Mononuclear cell (primary cell): Measurements from ENCODE around the gene ALB. TPM values are rescaled to one million over a fixed set of nuclear protein-coding genes. Genes with fewer than 3 reads are reported as not detected.

ENCODE experiments used
- H3K27me3 ChIP-seq: 2 replicates; pipeline ENCODE4 v1.6.0; 2011; ENCODE audit warnings: low read length, control low read depth; ENCODE audit not compliant: insufficient read depth
- H3K4me1 ChIP-seq: 2 replicates; pipeline ENCODE4 v1.5.1; 2011; ENCODE audit warnings: mild to moderate bottlenecking, low read length, control low read depth; ENCODE audit not compliant: insufficient read depth
- H3K4me3 ChIP-seq: 2 replicates; pipeline ENCODE4 v1.5.1; 2011; ENCODE audit warnings: mild to moderate bottlenecking, low read length, moderate library complexity
- H3K9me3 ChIP-seq: 2 replicates; pipeline ENCODE4 v1.5.1; 2011; ENCODE audit warnings: low read depth, mild to moderate bottlenecking, control low read depth, low read length
- total RNA-seq: library from RNA; depleted of rRNA; stranded (reverse); fragments of >200 nt; gene quantifications from one replicate; pipeline ENCODE4 v1.2.3, GENCODE V29; 2012

Gene ALB
- total RNA-seq, 1 donor: 0.31 TPM

GRCh38 chr4:73446336-73446938 is 42.4 kb downstream of the ALB start:
- no peaks in the 10 kb centered on the region for H3K4me1 ChIP-seq

GRCh38 chr4:73447671-73448070 is 43.6 kb downstream of the ALB start:
- no peaks in the 10 kb centered on the region for H3K27me3 ChIP-seq
- H3K4me3 ChIP-seq: no peak overlapping the region
- no peaks in the 10 kb centered on the region for H3K9me3 ChIP-seq
- no peaks in the 10 kb centered on the region for H3K4me1 ChIP-seq

More at GRCh38 chr4:73446336-73446938, 42.4 kb downstream of the ALB start:
- Histone ChIP-seq H3K4me3 (no peak overlapping the region), H3K9me3 (no peaks in the 10 kb centered on the region), H3K27me3 (no peaks in the 10 kb centered on the region)

DNA sequence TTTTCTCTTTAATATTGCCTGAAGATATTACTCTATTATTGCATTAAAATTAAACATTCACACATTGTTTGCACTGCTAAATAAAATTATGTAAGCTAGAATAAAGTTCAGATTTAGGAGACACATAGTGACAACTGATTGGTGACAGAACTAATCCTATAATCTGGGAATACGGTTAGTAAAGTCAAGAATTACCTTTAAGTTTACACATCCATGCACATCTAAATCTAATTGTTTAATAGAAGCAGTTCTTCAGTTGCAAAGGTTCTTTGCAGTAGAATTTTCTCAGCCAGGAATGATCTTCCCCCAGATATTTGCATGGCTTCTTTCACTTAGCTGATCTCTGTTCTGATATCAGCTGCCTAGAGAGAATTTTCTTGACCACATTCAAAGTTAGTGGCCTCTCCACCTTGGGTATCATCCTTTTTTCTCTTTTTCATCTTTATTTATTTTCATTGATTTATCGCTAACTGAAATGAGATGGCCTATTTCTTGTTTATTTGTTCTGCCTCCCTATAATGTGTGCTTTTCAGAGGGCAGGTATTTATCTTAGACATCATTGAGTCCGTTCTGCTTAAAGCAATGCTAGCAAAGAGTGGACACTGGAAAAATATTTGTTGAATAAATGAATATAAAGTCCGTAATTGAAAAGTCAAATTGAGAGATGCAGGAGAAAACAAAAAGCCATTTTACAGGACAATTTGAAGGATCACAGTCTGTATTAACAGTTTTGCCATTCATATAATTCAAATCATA is 44.5 kb downstream of the ALB start:
- H3K9me3 ChIP-seq: no peaks in the 10 kb centered on the region
- H3K27me3 ChIP-seq: no peaks in the 10 kb centered on the region
- no peaks in the 10 kb centered on the region for H3K4me1 ChIP-seq
- no peak overlapping the region for H3K4me3 ChIP-seq

GRCh38 chr4:73450398-73451004 is 46.4 kb downstream of the ALB start:
- H3K4me1 ChIP-seq: no peaks in the 10 kb centered on the region
- H3K4me3 ChIP-seq: no peak overlapping the region
- no peaks in the 10 kb centered on the region for H3K27me3 ChIP-seq
- no peaks in the 10 kb centered on the region for H3K9me3 ChIP-seq

GRCh38 chr4:73451404-73451803 is 47.3 kb downstream of the ALB start:
- Histone ChIP-seq H3K4me3 (no peak overlapping the region), H3K9me3 (no peaks in the 10 kb centered on the region), H3K27me3 (no peaks in the 10 kb centered on the region), H3K4me1 (no peaks in the 10 kb centered on the region)

GRCh38 chr4:73451981-73452747 is 48.1 kb downstream of the ALB start:
- H3K4me3 ChIP-seq: no peak overlapping the region

DNA sequence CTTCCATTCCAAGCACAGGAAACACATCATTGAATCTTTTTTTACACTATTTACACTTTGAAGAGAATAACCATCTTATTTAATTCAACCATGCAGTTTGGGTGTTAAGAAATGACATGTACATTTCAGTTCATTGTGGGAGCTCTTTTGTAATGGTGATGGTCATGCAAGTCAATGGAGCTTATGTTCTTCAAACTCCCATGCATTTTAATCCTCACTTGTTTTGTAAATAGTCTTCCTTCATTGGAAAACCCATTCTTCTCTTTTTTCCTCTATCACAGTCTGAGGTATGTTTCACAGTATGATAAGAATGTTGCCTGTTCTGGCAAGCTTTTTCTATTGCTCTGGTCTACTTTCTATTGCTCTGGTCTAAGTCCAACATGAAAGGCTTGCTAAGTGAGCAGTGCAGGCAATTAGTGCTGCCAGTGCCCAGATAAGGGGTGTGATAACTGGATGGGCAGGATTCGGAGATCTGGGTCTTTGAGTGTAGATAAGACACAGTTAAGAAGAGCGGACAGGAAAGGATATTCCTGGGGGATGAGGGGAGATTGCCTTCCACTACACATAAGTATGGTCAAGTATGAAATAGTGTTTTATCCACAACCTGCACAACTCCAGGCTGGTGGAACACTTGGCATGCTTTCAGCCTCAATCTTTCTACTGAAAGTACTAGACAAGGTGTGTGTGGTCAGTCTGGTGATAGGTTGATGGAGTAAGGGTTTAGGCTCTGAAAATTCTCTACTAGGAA is 49.0 kb downstream of the ALB start:
- Histone ChIP-seq H3K27me3 (no peaks in the 10 kb centered on the region), H3K4me1 (no peaks in the 10 kb centered on the region)

More at GRCh38 chr4:73451981-73452747, 48.1 kb downstream of the ALB start:
- H3K4me1 ChIP-seq: no peaks in the 10 kb centered on the region
- H3K9me3 ChIP-seq: no peaks in the 10 kb centered on the region
- H3K27me3 ChIP-seq: no peaks in the 10 kb centered on the region

GRCh38 chr4:73453701-73454005 is 49.6 kb downstream of the ALB start:
- H3K4me1 ChIP-seq: no peaks in the 10 kb centered on the region
- no peak overlapping the region for H3K4me3 ChIP-seq
- no peaks in the 10 kb centered on the region for H3K9me3 ChIP-seq
- no peaks in the 10 kb centered on the region for H3K27me3 ChIP-seq

More for the DNA sequence above, 49.0 kb downstream of the ALB start:
- Histone ChIP-seq H3K4me3 (no peak overlapping the region), H3K9me3 (no peaks in the 10 kb centered on the region)

GRCh38 chr4:73454920-73455319 is 50.8 kb downstream of the ALB start:
- Histone ChIP-seq H3K9me3 (no peaks in the 10 kb centered on the region), H3K4me1 (no peaks in the 10 kb centered on the region), H3K4me3 (no peak overlapping the region), H3K27me3 (no peaks in the 10 kb centered on the region)

GRCh38 chr4:73456177-73457022 is 52.3 kb downstream of the ALB start:
- H3K9me3 ChIP-seq: no peaks in the 10 kb centered on the region
- no peaks in the 10 kb centered on the region for H3K27me3 ChIP-seq
- no peaks in the 10 kb centered on the region for H3K4me1 ChIP-seq
- H3K4me3 ChIP-seq: no peak overlapping the region

GRCh38 chr4:73458184-73459047 is 54.3 kb downstream of the ALB start:
- no peaks in the 10 kb centered on the region for H3K27me3 ChIP-seq
- H3K4me1 ChIP-seq: no peaks in the 10 kb centered on the region
- no peak overlapping the region for H3K4me3 ChIP-seq

GRCh38 chr4:73459048-73459421 is 54.9 kb downstream of the ALB start:
- Histone ChIP-seq H3K9me3 (no peaks in the 10 kb centered on the region), H3K27me3 (no peaks in the 10 kb centered on the region), H3K4me1 (no peaks in the 10 kb centered on the region), H3K4me3 (no peak overlapping the region)

More at GRCh38 chr4:73458184-73459047, 54.3 kb downstream of the ALB start:
- H3K9me3 ChIP-seq: no peaks in the 10 kb centered on the region

DNA sequence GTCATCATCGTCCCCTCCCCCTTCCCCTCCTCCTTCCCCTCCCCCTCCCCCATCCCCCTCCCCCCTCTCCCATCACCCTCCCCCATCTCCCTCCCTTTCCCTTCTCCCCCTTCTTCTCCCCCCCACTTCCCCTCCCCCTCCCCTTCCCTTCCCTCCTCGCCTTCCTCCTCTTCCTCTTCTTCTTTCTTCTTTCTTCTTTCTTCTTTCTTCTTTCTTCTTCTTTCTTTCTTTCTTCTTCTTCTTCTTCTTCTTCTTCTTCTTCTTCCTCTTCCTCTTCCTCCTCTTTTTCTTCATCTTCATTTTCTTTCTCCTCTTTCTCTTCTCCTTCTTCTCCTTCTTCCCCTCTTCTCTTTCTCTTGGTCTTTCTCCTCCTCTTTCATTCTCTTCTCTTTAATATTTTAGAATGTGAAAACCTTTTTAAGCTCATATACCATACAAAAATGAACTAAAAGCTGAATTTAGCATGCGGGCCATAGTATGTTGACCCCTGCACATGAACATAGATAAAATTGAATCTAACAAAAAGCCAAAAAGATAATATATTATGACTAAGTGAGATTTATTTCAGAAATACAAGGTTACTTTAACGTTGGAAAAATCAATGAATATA is 56.9 kb downstream of the ALB start:
- H3K9me3 ChIP-seq: no peaks in the 10 kb centered on the region
- no peaks in the 10 kb centered on the region for H3K27me3 ChIP-seq
- H3K4me1 ChIP-seq: no peaks in the 10 kb centered on the region
- H3K4me3 ChIP-seq: no peak overlapping the region
